C4-2B (cell line): ENCODE results near the gene AMZ1.
A peak's percentile ranks its signal among the peaks of the same experiment; 100 is the strongest.

Experiments
- H3K27ac ChIP-seq: fragments of 450-650 bp; 2 replicates; pipeline ENCODE4 v1.5.1; 2017
- ZFX ChIP-seq: fragments of 450-650 bp; IDR thresholded peaks from 2 replicates; pipeline ENCODE4 v1.6.1; 2017
- TF ChIP-seq, protein P1 (sequence below): fragments of 450-650 bp; conservative IDR thresholded peaks from 2 replicates; pipeline ENCODE4 v1.5.1; 2017; ENCODE audit warnings: mild to moderate bottlenecking

The AMZ1 gene

DNA sequence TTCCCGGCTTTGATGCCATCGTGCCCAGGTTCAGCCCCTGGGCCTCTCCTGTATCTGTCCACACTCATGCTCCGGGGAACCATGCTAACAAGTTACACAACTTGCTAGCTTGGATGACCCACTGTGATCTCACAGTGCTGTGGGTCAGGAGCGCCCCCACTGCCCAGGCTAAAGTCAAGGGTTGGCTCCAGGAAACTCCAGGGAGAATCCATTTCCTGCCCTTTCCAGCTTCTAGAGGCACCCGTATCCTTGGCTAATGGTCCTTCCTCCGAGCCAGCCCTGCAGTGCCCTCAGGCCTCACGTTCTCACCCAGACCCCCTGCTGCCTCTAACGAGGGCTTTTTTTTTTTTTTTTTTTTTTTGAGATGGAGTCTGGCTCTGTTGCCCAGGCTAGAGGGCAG, 19.5 kb downstream of the AMZ1 start:
- TF ChIP-seq, protein P1, sequence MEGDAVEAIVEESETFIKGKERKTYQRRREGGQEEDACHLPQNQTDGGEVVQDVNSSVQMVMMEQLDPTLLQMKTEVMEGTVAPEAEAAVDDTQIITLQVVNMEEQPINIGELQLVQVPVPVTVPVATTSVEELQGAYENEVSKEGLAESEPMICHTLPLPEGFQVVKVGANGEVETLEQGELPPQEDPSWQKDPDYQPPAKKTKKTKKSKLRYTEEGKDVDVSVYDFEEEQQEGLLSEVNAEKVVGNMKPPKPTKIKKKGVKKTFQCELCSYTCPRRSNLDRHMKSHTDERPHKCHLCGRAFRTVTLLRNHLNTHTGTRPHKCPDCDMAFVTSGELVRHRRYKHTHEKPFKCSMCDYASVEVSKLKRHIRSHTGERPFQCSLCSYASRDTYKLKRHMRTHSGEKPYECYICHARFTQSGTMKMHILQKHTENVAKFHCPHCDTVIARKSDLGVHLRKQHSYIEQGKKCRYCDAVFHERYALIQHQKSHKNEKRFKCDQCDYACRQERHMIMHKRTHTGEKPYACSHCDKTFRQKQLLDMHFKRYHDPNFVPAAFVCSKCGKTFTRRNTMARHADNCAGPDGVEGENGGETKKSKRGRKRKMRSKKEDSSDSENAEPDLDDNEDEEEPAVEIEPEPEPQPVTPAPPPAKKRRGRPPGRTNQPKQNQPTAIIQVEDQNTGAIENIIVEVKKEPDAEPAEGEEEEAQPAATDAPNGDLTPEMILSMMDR: no peak
- TF ChIP-seq ZFX: no peak
- H3K27ac ChIP-seq: no peak overlapping the region

DNA sequence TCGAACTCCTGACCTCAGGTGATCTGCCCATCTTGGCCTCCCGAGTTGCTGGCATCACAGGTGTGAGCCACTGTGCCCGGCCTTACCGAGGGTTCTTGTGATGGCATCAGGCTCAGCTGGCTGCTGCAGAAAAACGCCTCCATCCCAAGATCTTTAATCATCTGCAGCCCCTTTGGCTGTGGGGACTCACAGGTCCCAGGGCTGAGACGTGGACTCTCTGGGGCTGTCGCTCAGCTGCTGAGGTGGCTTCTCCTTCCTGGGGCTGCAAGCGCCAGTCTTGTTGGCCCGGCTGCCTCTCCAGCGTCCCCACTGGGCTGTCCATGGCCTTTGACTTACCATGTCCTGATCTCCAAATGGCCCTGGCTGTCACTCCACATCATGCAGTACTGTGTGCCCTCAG, 20.0 kb downstream of the AMZ1 start:
- no peak overlapping the region for H3K27ac ChIP-seq
- TF ChIP-seq, protein P1: no peak
- no peak for TF ChIP-seq ZFX

DNA sequence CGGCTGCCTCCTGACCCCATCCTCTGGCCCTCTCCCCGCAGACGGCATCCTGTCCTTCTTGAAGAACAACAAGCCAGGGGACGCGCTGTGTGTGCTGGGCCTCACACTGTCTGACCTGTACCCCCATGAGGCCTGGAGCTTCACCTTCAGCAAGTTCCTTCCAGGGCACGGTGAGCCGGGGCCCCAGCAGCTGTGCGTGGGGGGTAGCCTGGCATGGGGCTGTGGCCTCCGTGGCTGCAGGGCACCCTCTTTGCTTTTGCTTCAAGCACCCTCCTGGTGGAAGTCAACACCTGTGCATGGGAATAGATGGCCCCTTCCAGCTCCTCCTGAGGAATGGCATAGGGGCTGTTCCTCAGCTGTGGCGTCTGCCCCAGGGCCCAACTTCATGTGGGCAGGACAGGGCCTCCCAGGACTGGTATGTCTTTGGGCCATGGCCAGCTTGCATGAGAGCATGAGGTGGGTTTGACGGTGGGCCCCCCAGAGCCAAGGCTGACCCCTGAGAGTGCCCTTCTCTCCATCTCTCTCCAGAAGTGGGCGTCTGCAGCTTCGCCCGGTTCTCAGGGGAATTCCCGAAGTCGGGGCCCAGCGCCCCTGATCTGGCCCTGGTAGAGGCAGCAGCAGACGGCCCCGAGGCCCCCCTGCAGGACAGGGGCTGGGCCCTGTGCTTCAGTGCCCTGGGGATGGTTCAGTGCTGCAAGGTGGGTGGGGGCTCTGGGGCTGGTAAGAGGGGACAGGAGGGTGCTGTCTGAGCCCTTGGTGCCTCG, 20.7 kb downstream of the AMZ1 start:
- no peak for TF ChIP-seq ZFX
- TF ChIP-seq, protein P1: no peak
- no peak overlapping the region for H3K27ac ChIP-seq

DNA sequence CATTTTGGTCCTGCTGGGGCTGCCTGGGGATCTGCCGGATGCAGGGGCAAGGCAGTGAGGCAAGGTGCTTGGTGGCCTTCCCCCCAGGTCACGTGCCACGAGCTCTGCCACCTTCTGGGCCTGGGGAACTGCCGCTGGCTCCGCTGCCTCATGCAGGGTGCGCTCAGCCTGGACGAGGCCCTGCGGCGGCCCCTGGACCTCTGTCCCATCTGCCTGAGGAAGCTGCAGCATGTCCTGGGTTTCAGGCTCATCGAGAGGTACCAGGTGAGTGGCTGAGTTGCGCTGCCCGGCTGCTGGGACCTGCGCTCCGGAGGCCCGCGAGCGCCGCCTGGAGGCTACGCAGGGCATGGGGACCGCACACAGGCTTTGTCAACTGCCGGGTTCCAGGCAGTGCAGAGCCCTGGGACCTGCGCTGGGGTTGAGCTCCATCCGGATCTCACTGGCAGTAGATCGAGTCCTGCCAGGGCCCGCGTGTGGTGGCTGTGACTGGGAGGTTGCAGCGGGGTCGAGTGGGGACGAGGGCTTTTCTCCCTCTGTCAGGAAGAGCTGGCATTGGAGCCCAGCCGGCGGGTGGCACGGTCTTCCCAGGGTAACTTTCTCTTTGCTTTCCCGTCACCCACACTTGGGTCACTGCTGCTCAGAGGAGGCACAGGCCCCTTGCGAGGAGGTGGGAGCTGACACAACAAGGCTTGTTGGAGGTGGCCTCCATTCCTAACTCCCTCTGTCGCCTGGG, 21.7 kb downstream of the AMZ1 start:
- no peak overlapping the region for H3K27ac ChIP-seq
- TF ChIP-seq, protein P1: peak; percentile 88
- TF ChIP-seq ZFX: no peak

DNA sequence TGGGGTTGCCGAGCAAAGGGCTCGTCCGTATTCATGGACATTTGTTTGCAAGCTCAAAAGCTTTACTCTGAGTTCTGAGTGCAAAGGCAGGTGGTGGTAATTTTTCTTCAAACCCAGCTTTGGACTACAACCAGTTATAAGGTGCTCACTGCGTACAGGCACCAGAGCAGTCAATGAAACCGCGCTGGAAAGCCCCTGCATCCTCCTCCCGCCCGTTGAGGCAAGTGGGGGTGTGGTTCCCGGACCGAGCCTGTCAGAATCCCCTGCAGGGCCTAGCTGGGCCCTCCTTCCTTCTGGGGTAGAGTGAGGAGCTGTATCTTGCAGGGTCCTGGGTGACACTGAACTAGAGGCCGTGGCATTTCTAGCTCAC, 22.3 kb downstream of the AMZ1 start:
- H3K27ac ChIP-seq: no peak overlapping the region

DNA sequence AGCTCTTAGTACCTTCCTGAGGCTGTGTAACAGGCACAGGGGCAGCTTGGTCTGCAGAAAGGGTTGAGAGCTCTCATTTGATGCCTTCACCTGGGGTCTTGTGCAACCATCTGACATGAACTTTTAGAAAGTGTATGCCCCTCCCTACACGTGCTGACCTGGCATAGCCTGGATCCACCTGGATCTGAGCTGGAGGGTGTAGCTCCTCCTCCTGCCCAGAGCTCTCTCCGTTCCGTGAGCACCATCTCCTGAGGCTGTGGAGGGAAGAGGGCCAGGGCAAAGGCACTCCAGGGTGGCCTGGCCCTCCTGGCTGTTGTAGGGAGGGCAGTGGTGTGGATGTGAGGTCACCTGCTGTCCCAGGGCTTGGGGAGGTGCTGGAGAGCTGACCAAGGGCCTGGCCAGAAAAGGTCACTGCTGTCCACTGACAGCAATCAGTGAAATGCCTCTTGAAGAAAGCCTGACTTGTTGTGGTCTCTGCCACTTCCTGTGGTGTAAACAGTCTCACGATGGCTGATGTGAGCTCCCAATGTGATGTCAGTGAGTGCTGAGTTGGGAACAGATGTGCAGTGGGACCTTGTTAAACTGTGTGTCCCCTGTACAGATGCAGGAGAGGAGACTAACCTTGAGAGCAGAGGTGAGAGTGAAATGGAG, 23.0 kb downstream of the AMZ1 start:
- no peak overlapping the region for H3K27ac ChIP-seq
- TF ChIP-seq ZFX: no peak
- TF ChIP-seq, protein P1: no peak

More for the DNA sequence above, 22.3 kb downstream of the AMZ1 start:
- no peak for TF ChIP-seq ZFX

DNA sequence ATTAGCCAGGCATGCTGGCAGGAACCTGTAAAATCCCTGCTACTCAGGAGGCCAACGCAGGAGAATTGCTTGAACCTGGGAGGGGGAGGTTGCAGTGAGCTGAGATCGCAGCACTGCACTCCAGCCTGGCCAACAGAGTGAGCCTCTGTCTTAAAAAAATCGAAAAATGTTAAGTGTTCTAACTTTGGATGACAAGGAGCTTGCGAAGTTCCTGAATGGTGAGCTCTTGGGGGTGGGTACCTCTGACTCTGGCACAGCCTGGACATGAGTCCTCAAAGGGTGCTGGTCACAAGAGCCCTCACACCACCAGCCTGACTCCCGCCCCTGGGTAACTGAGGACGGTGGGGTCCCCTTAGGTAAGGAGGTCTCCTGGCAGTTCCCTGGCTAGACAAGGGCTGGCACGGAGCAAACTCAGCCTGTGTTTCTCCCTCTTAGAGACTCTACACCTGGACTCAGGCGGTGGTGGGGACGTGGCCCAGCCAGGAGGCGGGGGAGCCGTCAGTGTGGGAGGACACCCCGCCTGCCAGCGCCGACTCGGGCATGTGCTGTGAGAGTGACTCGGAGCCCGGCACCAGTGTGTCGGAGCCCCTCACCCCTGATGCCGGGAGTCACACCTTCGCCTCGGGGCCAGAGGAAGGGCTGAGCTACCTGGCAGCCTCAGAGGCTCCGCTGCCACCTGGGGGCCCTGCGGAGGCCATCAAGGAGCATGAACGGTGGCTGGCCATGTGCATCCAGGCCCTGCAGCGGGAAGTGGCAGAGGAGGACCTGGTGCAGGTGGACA, 24.1 kb downstream of the AMZ1 start:
- no peak overlapping the region for H3K27ac ChIP-seq
- no peak for TF ChIP-seq ZFX
- TF ChIP-seq, protein P1: no peak
